Adrenal gland (tissue), 5 donors: ENCODE measurements around the gene CDK5RAP2.
"Not testable (repeated sequence)": the region's sequence is repeated elsewhere in the genome, so short reads cannot be mapped to it uniquely, and the experiment has no call there.

Experiments
- CTCF ChIP-seq, 6 experiments: fragments of 450-650 bp in 4 of 6; fragments of 200-600 bp in 2 of 6; sonication (generic) in 1 of 6; IDR thresholded peaks; 1 replicate in 5 of 6; 2 replicates in 1 of 6; pipeline versions ENCODE4 v1.5.1 to v1.8.0; 2016 to 2021; ENCODE audit warnings: antibody characterized with exemption in 6 of 6, mild to moderate bottlenecking in 2 of 6, moderate library complexity in 1 of 6
- POLR2A ChIP-seq, 2 donors: fragments of 450-650 bp; IDR thresholded peaks; one replicate each; pipeline ENCODE4 v1.6.1; 2017; ENCODE audit warnings: antibody characterized with exemption in 2 of 2, mild to moderate bottlenecking in 2 of 2, moderate library complexity in 1 of 2
- donor health status: DM: no; HTN: no; CAD: no.

DNA sequence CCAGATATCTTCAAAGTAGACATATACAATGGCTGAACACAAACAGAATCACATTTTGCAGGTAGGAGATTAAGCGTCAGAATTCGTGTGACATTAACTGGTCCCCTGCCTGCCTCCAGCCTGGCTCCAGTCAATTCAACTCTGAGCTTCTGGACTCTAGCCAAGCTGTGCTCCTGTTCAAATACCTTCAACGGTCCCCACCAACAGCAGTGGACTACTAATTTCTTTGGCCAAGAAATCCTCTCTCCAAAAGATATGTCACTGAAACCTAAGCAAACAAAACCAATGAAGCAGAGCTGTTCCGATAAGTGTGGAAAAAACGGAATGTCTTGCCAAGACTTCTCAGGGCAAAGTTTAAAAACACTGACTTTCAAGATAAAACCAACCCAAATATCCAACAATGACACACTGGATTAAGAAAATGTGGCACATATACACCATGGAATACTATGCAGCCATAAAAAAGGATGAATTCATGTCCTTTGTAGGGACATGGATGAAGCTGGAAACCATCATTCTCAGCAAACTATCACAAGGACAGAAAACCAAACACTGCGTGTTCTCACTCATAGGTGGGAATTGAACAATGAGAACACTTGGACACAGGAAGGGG, 49.6 kb downstream of the CDK5RAP2 start:
- TF ChIP-seq POLR2A, CTCF (IDR thresholded peaks at IDR 0.05): not testable (repeated sequence)
